NCI-H82 treated with DMSO at 0.1 percent for 48 hours (cell line): ENCODE measurements around the gene CHRNB1.

Experiments
- DNase-seq: peaks from one replicate; lab custom pipeline; 2025; ENCODE audit not compliant: unreplicated experiment; lab: John Stamatoyannopoulos, UW

The CHRNB1 gene

DNA sequence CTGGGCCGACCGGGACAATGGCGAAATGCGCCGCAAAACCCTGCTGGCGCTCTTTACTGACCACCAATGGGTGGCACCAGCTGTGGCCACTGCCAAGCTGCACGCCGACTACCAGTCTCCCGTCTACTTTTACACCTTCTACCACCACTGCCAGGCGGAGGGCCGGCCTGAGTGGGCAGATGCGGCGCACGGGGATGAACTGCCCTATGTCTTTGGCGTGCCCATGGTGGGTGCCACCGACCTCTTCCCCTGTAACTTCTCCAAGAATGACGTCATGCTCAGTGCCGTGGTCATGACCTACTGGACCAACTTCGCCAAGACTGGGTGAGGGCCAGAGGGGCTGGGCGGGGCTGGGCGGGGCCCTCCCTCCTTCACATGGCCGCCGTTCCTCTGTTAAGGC is 29.1 kb upstream of the CHRNB1 start:
- DNase-seq: no peak

DNA sequence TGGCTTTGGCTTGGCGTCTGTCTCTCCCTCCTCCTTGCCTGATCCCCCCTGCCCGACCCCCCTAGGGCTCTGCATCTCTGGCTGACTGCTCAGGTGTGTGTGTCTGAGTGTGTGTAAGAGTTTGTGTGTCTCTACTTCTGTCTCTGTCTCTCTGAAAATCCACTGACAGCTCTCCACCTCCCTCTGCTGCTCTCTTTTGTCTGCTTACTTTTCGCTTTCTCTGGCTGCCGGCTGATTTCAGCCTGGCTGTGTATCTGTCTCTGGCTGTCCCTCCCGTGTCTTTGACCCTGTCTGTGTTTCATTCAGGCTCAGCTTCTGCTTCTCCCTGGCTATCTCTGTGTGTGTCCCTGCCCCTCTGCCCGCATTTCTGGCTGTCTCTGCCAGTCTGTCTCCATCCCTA is 28.5 kb upstream of the CHRNB1 start:
- DNase-seq: no peak

DNA sequence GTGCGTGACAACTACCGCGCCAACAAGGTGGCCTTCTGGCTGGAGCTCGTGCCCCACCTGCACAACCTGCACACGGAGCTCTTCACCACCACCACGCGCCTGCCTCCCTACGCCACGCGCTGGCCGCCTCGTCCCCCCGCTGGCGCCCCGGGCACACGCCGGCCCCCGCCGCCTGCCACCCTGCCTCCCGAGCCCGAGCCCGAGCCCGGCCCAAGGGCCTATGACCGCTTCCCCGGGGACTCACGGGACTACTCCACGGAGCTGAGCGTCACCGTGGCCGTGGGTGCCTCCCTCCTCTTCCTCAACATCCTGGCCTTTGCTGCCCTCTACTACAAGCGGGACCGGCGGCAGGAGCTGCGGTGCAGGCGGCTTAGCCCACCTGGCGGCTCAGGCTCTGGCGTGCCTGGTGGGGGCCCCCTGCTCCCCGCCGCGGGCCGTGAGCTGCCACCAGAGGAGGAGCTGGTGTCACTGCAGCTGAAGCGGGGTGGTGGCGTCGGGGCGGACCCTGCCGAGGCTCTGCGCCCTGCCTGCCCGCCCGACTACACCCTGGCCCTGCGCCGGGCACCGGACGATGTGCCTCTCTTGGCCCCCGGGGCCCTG is 27.7 kb upstream of the CHRNB1 start:
- DNase-seq: no peak

DNA sequence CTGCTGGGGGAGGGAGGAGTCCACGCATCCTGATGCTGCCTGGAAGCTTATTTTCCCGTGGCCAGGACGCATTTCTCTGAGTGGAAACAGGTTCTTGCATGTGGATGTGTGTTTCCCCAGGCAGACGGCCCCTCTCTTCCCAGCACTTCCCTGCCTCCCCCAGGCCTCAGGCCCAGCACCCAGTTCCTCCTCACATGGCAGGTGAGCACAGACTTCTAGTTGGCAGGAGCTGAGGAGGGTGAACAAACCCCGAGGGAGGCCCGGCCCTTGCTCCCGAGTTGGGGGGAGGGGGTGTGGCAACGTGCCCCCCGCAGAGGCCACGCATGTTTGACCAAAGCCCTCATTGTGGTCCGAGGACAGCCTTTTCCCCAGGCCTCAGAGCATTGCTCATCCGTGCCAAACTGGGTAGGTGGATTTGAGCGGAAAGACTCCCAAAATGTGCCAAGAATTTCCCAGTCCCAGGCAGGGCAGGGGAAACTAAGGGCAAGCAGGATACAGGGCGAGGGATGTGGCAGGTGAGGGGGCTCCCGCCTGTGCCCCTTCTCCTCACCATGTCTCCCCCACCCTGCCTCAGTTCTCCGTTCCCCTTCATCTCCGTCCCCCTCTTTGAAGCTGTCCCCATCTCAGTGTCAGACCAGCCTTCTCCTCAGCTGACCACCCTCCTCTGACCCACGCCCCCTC is 26.2 kb upstream of the CHRNB1 start:
- no peak for DNase-seq

DNA sequence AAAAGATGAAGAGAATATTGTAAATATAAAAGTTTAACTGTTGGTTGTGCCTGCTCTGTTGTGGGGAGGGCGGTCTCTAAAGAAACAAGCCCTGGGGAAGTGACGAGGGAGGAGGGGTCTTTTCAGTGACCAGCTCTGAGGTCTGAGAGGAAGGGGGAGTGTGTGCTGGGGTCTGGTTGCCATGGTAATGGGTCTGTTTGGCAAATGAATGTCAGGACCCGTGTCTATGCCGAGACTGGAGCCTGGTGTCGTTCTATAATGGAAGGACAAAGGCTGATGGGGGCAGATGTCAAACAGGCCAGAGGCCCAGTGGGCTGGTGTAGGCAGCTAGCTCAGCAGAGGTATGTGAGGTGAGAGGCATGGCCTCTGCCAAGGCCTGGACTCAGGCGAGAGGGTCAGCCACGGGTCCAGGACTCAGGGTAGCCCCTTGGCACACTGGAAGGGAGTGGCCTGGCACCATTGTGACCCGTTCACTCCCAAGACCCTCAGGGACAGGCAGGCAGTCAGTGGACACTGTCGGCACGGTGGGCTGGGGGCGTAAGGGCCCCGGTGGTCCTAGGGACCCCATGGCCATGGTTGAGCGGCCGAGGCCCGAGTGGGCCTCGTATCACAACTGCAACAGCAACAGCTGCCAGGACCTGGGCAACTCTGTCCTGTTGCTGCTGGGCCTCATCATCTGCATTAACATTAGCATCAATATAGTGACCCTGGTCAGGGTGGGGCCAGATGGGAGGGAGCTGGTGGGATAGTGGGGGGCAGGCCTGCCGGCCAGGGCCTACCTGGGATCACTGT is 24.8 kb upstream of the CHRNB1 start, which contains the start of gene SPEM1:
Gene SPEM1 (plus strand): TSS at position 506 of the 792 bp plus-strand sequence. CDS start 61 bp downstream, at position 567.
- DNase-seq: no peak

DNA sequence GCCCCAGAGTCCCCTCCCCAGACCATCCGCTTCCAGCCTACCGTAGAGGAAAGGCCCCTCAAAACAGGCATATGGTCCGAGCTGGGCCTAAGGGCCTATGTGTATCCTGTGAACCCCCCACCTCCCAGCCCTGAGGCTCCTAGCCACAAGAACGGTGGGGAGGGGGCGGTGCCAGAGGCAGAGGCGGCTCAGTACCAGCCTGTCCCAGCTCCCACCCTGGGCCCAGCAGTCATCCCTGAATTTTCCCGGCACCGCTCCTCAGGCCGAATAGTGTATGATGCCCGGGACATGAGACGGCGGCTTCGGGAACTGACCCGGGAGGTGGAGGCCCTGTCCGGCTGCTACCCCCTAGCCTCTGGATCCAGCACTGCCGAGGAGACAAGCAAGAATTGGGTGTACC is 23.7 kb upstream of the CHRNB1 start:
- DNase-seq: no peak

DNA sequence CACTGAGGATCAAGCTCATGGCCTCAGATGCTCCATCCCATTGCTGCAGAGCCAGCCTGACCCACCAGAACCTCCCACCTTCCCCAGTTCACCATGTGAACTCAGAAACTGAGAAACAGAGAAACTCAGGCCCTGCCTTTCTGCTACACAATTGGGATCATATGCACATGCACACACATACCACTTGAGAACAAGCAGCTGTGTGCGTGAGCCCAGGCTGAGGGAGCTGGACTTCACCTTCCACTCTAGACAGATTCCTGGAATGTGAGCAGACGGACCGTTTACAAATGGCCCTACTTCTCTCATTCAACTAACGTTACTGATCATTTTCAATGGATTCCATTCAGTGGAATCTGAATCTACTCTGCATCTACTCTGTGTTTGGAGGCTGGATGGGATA is 21.2 kb upstream of the CHRNB1 start:
- no peak for DNase-seq

DNA sequence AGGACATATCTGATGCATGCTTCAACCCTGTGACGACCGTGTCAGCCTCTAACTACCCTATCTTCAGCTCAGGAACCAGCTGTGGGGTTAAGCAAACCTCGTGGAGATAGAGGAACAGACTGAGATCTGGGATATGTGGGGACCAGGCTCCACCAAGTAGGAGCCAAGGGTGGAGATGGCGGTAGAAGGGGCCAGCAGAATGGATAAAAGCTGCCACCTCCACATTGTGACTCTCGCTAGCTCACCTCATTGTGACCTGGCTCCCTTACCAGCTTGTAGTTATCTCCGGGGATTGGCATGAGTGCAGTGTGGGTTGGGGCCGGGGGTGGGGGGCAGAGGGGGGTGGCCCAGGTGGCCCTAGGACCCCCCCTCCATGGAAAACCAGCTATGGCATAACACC is 19.5 kb upstream of the CHRNB1 start, which contains the start of gene SPEM2:
Gene SPEM2 (plus strand): TSS at position 301 of the 400 bp plus-strand sequence. CDS start 73 bp downstream, at position 374.
- no peak for DNase-seq

DNA sequence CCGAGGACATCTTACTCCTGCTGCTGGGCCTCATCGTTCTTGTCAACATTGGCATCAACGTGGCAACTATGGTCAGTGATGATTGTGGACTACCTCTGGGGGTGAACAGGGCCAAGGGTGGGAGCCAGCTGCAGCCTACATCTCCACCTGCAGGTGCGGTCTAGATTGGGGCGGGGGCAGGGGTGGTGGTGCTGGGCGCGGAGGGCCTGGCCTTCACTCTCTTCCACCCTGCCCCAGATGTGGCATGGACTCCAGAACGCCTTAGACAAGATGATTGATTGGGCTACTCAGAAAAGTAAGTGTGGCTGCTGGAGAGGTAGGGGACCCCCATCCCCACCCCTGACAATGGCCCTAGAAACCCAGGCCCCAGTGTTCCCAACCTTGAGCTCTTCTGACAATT is 19.1 kb upstream of the CHRNB1 start:
- DNase-seq: no peak

DNA sequence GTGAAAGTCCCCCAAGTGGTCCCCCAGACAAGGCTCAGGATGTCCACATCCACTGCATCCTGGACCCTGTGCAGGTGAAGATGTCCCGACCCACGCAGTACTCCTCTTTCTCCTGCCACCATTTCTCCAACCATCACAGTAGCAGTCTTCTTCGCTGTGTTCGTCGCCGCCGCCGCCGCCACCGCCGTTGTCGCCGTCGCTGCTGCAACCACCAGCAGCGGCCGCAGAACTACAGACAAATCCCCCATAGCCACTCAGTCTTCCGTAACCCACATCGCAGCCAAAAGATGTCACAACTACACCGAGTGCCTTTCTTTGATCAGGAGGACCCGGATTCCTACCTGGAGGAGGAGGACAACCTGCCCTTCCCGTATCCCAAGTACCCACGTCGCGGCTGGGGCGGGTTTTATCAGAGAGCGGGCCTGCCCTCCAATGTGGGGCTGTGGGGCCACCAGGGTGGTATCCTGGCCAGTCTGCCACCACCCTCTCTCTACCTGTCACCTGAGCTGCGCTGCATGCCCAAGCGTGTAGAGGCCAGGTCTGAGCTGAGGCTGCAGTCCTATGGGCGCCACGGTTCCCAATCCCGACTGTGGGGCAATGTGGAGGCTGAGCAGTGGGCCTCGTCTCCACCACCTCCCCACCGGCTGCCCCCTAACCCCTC is 18.5 kb upstream of the CHRNB1 start:
- DNase-seq: no peak

DNA sequence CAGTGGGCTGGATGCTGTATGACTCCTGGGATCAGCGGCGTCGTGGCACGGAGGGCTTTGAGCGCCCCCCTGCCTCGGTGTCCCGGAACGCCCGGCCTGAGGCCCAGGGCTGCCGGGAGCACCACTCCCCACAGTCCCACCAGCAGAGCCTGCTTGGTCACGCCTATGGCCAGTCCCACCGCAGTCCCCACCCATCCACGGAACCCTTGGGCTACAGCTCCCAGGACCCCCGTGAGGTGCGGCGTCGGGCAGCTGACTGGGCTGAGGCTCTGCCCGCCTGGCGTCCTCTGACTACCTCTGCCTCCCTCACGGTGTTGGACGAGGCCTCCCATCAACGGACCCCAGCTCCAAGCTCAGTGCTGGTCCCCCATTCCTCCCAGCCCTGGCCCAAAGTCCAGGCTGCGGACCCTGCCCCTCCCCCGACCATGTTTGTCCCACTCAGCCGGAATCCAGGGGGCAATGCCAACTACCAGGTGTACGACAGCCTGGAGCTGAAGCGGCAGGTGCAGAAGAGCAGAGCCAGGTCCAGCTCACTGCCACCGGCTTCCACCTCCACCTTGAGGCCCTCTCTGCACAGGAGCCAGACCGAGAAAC is 17.9 kb upstream of the CHRNB1 start:
- DNase-seq: no peak

DNA sequence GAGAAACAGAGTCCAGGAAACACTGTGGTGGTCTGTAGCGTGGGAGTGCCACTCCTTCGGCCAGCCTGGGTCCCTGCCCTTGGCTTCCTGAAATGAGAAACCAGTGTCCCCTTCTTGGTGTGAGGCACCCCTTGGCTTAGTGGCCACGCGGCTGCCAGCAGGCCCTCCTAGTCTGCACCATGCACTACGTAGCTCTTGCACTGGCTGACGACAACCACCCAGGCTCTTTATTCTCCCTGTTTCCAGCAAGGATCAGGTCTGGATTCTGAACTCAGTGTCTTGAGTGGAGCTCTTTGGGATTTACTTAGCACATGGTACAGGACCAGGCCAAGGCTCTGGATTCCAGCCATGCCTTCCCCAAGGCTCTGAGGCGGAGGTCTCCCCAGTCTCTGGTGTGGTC is 17.3 kb upstream of the CHRNB1 start:
- DNase-seq: no peak

DNA sequence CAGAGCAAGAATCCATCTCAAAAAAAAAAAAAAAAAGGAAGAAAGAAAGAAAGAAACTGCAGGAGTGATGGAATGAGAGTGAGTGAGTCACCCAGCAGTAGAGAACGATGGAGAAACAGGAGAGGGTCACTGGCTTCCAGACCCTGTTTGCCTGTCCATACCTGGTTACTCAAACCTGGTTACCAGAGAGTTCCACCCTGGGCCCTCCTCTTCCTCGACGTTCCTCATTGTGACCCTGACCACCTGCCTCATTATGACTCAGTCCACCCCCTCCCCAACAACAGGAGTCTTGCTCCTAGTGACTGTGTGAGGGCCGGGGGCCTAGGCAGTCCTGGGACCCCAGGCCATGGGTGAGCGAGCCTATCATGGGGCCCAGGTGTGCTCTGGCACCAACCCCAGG is 16.3 kb upstream of the CHRNB1 start, which contains the start of gene SPEM3:
Gene SPEM3 (plus strand): TSS at position 301 of the 400 bp plus-strand sequence. CDS start 46 bp downstream, at position 347.
- no peak for DNase-seq

DNA sequence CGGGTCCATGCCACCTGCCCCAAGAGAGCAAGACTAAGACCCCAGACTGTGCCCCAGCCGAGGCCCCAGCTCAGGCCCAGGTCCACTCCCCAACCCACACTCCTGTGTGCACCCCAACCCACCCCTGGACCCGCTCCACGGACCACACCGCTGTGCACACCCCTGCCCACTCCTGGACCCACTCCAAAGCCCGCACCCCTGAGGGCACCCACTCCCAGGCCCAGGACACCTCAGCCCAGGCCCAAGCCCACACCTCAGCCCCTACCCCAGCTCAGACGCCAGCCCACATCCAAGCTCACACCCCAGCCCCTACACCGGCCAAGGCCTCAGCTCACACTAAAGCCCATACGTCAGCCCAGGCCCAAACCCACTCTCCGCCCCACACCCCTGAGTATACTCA is 15.1 kb upstream of the CHRNB1 start:
- DNase-seq: no peak

DNA sequence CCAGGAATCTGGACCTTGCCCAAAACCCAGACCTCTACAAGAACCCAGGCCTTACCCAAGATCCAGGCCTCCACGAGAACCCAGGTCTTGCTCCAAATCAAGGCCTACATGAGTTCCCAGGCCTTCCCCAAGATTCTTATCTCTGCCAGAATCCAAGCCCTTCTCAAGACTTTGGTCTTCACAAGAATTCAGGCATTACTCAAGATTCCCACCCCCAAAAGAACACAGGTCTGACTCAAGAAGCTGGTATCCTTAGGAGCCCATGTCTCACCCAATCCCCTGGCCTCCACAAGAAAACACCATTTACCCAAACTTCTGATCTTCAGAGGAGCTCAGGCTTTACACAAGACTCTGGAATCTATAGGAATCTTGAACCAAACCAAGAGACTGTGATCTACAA is 13.6 kb upstream of the CHRNB1 start:
- no peak for DNase-seq

DNA sequence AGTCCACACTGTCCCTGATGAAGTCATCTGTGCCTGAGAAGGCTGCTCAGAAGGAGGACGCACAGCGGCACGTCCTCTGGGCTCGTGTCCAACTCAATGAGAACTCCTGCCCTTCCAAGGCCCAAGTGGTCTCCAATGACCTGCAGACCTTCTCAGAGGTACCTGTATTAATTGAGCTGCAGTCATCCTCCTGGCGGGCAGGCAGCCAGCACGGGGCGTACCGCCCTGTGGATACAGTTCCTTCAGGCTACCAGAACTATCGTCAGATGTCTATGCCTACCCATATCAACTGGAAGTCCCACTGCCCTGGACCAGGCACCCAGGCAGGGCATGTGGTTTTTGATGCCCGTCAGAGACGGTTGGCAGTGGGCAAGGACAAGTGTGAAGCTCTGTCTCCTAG is 12.6 kb upstream of the CHRNB1 start:
- DNase-seq: no peak

DNA sequence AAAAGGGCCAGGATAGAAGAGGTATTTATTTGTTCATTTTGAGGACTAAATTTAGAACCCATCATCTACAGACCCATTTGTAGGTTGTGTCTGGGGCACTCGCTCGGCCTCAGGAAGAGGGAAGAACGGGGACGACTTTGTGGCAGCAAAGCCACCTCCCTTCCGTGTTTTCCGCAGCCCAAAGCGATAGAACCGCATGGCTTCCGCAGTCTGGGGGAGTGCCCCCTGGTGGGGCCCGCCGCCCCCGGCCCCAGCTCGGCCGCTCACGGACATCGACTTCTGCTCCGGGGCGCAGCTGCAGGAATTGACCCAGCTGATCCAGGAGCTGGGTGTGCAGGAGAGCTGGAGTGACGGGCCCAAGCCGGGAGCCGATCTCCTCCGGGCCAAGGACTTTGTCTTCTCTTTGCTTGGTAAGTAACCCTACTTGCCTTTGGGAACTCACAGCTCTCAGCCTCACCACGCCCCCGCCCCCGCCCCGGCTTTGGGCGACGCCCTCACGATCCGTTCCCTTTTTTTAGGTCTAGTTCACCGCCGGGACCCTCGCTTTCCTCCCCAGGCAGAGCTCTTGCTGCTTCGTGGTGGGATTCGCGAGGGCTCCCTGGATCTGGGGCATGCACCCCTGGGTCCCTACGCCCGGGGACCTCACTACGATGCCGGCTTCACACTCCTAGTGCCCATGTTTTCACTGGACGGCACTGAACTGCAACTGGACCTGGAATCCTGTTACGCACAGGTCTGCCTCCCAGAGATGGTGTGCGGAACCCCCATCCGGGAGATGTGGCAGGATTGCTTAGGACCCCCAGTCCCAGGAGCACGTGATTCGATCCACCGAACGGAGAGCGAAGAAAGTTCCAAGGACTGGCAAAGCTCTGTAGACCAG is 8.9 kb upstream of the CHRNB1 start:
- DNase-seq: no peak

DNA sequence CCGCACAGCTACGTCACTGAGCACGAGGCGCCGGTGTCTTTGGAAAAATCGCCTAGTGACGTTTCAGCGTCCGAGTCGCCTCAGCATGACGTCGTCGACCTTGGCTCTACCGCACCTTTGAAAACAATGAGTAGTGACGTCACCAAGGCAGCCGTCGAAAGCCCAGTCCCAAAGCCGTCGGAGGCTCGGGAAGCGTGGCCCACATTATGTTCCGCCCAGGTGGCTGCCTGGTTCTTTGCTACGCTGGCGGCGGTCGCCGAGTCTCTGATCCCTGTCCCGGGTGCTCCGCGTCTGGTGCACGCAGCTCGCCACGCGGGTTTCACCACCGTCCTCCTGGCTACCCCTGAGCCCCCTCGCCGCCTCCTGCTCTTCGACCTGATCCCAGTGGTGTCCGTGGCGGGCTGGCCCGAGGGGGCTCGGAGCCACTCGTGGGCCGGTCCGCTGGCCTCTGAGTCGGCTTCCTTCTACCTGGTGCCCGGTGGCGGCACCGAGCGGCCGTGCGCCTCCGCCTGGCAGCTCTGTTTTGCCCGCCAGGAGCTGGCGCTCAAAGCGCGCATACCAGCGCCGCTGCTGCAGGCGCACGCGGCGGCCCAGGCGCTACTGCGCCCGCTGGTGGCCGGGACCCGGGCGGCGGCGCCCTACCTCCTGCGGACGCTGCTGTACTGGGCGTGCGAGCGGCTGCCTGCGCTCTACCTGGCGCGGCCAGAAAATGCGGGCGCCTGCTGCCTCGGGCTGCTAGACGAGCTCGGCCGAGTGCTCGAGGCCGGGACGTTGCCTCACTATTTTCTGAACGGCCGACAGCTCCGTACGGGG is 8.1 kb upstream of the CHRNB1 start:
- peak; percentile 47 for DNase-seq

DNA sequence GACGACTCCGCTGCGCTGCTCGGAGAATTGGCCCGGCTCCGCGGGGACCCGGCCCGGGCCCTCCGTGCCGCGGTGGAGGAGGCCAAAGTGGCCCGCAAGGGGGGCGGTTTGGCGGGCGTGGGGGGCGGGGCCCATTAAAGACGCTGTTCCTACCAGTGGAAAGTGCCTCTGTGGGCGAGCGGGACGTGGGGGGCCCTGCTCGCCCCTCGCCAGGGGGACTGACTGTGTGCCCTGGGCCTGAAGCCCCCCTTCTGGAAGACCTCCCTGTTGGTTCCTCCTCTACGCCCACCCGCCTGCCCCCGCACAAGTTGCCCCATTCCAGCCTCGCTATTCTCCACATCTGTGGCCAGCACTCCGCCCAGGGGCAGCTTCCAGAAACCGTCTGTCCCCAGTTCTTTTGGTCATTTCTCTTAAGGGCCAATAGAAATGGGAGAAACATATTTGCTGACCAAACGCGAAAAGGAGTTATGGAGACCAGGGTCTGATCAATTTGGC is 7.4 kb upstream of the CHRNB1 start:
- no peak for DNase-seq
